GM18519 (cell line): ENCODE data around the gene EXOSC2.

ENCODE experiments used
- ATAC-seq: cut with Tn5 transposase; IDR thresholded peaks from one replicate; pipeline ENCODE4 v1.9.1; 2021; ENCODE audit warnings: mild to moderate bottlenecking, moderate library complexity; ENCODE audit not compliant: unreplicated experiment, low FRiP score

Gene EXOSC2, protein sequence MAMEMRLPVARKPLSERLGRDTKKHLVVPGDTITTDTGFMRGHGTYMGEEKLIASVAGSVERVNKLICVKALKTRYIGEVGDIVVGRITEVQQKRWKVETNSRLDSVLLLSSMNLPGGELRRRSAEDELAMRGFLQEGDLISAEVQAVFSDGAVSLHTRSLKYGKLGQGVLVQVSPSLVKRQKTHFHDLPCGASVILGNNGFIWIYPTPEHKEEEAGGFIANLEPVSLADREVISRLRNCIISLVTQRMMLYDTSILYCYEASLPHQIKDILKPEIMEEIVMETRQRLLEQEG

DNA sequence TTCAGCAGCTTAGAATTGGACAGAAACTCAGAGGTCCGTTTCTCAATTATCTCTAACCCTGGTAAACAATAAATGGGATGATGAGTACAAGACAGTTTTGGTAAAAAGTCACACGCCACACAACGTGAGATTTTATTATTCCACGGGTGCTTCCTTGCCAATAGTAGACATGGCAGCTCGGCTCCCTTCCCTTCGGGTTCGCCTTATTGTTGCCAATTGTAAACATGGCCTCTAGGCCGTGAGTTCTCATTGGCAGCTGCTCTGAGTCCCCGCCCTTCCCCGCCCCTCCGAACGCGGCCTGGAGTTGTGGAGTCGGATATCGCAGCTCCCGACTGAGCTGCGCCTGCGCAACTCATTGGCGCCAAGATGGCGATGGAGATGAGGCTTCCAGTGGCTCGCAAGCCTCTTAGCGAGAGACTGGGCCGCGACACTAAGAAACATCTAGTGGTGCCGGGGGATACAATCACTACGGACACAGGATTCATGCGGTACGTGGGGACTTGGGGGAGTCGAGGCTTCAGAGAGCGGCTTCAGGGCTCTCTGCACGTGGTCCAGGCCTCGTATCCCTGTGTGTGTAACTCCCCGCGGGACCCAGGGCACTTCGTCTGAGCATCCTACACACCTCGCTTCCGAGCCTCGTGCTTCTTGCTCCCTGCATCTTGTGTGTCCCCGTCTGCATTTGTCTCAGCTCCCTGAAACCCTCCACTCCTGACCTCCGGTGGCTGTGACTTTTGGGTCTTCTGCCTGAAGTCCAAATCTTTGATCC is at the start of gene EXOSC2:
Gene EXOSC2, plus strand, starts transcription at position 355 of the 766 bp plus-strand sequence. Its CDS starts 12 bp downstream, at position 367.
- ATAC-seq = peak; percentile 70

DNA sequence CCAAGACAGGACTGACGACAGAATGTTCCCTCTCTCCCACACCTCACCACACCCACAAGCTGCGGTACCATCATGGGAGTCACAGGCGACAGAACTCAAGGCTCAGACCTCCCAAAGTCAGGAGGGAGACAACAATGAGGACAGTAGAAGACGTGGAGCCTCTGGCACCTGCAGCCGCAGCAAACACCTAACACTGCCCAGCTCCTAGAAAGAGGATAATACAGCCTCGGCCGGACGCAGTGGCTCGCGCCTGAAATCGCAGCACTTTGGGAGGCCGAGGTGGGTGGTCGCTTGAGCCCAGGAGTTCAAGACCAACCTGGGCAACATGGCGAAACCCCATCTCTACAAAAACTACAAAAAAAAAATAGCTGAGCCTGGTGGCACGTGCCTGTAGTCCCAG is 42.4 kb upstream of the EXOSC2 start:
- ATAC-seq = no peak

DNA sequence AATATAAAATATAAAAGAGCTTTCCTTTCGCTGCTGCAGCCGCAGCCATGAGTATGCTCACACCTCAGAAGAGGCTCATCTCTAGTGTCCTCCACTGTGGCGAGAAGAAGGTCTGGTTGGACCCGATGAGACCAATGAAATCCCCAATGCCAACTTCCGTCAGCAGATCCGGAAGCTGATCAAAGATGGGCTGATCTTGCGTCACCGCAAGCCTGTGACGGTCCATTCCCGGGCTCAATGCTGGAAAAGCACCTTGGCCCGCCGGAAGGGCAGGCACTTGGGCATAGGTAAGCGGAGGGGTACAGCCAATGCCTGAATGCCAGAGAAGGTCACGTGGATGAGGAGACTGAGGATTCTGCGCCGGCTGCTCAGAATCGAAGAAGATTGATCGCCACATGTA is 41.8 kb upstream of the EXOSC2 start:
- no peak for ATAC-seq

DNA sequence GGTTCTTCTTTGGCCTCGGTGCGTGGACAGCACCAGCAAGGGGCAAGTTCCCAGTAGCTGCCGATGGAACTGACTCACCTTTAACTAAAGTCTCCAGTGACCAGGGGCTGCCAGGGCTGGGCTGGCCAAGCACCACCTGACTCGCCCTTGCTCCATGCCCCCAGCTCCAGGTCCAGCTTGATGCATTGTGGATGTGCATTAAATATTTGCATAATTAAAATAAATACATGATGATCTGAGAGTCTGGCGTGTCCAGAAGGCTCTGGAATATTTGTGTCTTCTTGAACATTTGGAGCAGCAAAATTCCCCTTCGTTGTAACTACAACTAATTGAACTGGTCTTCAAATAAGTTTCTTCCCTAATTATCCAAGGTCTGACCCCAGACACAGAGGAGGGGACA is 38.7 kb upstream of the EXOSC2 start:
- ATAC-seq = no peak

DNA sequence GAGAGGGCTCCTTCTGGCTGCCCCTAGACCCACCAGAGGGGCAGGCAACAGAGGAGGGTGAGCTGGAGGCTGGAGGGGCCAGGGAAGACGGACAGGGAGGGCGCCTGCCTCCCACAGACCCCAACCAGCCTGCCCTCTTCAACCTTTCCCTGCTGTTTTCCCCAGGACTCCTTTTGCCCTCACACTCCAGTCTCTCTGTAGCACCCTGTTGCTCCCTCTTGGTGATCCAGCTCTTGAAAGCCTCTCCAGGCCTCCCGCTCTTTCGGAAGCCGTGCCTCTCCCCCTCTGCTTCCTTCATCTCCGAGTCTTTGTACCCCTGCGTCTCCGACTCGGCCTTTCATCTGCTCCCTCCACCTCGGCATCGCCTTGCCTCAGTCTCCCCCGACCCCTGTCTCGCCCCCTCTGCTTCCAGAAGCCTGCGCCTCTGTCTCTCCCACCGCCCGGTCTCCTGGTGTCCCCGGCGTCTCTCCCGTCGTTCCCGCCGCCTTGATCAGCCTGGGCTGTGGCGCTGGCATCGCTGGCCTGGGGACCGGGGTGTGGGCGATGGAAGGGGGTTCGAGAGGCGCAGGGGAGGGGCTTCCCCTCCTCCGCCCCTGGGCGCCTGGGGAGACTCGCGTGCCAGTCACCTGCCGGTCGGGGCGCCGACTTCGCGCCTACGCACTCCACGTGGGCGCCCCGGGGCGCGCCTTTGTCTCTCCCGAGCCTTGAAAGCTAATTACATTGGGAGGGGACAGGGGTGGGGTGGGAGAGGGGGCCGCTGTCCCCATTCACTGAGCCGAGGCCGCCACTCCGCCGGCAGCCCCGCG is 34.5 kb upstream of the EXOSC2 start:
- no peak for ATAC-seq

DNA sequence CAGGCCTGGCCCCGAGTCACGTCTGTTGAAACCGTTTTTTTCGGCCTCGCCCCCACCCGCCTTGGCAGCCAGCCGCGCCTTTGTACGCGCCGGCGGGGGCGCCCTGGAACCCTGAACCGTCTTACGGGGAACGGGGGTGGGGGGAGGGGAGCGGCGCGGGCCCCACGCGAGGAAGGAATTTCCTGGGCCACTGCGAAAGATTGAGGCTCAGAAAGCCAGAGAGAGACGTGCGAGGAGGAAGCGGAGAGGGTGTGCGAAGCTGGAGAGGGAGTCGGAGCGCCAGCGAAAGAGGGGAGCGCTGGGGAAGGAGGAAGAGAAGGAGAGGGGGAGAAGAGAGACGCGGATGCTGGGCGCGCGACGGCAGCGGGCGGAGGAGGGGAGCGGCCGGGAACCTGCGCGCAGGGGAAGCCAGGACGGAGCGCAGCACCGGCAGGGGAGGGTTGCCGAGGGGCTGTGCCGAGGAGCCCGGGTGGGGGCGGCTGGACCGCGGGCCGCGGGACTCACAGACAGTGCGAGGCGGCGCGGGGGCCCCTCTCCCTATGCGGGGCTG is 33.8 kb upstream of the EXOSC2 start:
- no peak for ATAC-seq

DNA sequence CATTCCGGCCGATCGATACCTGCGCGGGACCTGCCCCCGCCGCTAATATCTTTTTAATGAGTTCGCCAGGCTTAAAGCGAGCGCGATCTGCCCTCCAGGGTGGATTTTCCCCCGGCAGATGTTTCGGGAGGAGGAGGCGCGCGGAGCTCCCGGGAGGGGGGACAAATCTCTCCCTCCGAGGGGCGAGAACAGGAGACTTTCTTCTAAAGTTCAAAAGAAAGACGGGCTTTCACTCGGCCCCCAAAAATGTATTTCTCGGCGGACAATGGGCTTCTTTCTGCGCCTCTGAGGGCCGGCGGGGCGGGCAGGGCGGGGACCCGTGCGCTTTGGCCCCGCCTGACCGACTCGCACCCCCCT is 33.3 kb upstream of the EXOSC2 start:
- no peak for ATAC-seq

DNA sequence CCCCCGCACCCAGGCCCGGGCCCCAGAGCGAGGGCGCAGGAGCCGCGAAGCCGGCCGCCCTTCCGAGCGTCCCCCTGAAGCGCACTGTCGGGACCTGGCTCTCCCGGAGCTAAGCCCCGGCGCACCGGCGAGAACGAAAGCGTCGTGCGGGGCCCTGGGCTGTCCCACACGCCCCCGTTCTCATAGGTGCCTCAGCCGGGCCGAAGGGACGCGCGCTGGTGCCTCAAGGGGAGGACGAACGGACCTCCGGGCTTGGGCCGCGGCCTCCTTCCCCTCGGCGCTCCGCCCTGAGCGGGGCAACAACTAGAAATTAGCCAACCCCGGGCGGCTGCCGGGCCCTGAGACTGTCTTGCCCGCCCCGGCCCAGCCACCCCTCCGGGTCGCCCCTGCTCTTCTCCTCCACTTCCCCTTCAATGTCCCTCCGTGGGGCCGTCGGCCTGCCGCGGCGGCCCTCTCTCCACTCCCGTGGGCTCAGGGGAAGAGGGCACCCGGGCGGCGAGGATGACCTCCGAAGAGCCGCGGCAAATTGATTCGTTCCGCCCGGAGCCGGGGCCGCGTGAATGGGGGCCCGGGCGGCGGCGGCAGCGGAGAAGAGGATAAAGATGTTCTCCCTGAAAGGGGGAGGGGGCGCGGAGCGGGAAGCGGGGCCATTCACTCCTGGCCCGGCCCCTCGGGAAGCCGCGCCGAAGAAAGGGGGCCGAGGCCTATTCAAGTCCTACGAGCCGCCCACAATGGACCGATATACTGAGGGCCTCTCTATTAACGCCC is 32.7 kb upstream of the EXOSC2 start:
- ATAC-seq = no peak

DNA sequence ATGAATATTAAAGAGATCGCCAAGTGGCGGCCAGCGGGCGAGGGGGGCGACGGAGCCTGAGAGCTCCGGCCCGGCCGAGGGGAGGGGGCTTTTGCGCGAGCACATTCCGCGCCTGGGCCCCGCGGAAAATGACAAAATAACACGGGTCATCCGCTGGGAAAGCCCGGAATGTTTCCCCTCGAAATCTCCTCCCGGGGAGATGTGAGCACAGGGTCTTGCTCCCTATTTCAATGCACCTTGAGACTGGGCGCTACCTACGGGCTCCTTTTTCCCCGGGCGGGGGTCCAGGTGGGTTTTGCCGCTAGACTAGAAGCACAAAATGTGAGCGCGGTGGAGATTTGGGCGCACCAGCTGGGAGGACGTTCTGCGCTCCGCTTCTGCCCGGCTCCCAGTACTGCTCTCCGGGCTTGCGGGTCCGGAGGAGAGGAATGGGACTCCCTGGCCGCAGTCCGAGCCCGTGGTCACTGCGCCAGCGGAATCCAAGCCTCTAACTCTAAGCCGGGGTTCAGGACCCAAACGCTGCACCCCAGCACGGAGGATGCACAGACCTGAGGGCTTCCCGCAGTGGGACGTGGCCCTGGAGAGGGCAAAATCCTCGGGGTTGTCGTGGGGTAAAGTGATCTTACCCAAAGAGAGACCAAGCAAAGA is 32.0 kb upstream of the EXOSC2 start:
- ATAC-seq = no peak

DNA sequence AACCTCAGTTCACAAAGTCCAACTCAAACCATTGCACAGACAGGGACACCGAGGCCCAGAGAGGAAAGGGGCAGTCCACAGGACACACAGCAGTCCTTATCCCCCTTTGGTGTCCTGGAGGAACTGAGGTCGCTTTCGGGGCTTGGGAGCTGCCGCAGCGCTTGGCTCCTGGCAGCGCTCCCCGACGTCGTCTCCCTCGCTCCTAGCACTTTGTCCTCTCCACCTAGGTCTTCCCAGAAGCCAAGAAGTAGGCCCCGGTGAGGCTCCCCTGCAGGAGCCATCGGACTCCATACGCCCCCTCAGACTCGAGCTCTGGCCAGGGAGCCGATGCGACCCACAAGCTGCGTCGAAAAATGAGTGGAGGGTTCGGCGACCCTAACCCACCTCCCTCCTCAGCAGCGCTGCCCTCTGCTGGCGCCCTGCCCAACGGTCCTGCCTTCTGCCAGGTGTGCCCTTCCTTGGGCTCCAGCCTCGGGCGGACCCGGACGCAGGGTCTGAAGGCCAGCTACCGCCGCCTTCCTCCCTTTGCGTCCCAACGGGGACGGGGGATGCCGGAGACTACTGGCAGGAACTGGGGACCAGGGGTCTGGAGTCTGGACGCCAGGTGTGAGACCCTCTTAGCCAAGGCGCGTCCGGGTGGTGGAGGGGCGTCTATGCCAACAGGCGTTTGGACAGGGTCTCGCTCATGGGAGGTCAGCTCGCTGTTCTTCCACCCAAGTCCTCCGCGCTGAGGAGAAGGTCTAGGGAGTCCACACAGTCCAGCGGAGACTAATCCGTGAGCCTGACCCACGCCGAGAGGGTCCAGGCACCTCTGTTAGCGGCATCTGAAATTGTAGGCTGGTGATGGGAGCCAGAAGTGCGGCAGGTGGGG is 31.2 kb upstream of the EXOSC2 start:
- ATAC-seq = no peak

DNA sequence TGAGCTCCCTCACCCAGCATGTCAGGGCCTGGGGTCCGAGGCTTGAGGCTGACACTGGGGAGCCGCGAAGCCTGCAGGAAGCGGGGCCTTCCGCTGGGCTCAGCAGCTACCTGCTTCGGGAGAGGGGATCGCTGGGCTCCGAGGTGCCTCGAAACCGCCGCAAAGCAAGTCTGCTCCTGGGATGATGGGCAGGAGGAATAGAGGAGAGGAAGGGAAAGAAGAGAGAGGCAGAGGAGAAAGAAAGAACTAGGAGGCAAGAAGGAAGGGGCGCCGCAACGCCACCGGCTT is 30.7 kb upstream of the EXOSC2 start:
- ATAC-seq = no peak

DNA sequence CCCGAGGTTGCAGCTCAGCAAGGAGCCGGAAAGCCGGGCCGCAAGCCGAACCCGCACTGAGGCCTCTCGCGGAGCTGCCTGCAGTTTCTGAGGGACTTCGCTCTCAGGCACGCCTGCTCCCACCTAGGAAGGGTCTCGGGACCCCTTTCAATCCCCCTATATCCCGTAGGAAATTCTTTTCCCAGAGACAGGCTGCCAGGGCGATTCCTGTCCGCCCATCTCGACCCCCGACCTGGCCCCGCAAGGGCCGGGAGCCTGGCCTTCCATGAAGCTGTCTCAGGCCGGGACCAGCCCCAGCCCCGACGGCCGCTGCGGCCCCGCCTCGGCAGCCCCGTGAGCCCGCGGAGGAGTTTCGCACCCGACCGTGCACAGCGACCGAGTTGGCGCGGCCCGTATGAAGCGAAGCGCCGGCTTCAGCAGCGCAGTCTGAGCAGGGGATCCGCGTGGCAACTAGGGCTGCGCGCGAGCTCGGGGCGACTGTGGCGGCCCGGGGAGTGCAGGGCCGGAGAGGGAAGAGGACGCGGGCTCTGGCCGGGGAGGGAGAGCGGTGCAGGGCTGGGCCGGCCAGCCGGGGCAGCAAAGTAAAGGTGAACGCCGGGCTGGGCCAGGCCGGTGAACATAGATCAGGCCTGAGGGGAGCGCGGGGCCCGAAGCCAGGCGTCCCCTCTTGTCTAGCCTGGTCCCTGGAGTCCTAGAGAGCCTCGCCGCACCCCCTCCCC is 30.2 kb upstream of the EXOSC2 start:
- ATAC-seq = no peak

DNA sequence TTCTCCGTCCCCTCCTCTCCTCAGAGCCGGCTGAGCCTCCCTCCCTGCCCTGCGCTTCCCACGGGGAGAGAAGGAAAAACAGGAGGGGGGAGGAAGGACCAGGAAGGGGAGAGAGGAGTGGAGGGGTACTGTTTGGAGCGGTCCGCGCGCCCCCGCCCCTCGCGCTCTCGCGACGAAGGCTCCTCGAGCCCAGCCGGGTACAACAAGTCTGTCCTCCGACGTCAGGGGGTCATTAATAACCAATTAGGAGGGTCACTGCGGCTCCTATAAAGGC is 29.7 kb upstream of the EXOSC2 start:
- no peak for ATAC-seq

DNA sequence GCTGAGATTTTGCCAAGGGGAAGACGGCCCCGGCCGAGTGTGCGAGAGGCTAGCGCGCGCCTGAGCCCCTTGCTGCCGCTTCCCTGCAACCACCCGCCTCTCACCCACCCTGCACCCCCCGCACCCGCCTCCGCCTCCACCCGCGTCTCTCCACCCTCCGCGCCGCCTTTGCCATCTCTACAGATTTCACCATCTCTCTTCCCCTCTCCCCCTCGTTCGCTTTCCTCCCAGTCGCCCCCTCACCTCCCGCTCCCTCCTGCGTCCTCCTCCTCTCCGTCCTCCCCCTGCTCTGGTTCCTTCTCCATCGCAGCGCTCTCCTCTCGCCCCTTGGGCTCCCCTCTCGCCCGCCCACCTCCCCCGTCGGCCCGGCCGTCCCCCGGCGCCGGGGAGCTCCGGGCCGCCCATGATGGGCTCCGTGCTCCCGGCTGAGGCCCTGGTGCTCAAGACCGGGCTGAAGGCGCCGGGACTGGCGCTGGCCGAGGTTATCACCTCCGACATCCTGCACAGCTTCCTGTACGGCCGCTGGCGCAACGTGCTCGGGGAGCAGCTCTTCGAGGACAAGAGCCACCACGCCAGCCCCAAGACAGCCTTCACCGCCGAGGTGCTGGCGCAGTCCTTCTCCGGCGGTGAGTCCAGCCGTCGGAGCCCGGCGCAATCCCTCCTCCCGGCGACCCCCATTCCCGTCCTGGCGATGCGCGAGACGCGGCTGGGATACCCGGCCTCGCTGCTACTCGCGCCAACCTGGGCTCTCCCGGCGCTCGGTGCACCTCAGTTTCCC is 29.1 kb upstream of the EXOSC2 start, which contains the start of gene PRDM12:
Gene PRDM12, plus strand, starts transcription at position 344 of the 778 bp plus-strand sequence. Its CDS starts 60 bp downstream, at position 404.
- no peak for ATAC-seq

DNA sequence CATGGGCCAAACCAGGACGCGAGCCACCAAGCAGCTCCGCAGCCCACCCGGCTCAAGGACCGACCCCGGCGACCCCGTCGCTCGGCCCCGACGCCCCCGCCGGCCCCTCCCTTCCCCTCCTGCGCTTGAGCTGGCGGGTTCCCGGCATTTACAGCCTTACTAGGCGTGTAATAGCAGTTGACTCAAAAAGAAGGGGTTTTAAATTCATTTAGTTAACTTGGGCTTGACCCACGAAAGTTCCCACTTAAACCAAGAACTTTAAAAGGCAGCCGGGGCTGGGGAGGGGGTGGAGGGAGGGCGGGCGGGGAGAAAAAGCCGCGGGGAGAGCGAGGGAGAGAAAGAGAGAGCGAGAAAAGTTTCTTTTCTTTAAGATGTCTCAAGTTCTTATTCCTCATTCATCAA is 28.6 kb upstream of the EXOSC2 start:
- ATAC-seq = no peak

DNA sequence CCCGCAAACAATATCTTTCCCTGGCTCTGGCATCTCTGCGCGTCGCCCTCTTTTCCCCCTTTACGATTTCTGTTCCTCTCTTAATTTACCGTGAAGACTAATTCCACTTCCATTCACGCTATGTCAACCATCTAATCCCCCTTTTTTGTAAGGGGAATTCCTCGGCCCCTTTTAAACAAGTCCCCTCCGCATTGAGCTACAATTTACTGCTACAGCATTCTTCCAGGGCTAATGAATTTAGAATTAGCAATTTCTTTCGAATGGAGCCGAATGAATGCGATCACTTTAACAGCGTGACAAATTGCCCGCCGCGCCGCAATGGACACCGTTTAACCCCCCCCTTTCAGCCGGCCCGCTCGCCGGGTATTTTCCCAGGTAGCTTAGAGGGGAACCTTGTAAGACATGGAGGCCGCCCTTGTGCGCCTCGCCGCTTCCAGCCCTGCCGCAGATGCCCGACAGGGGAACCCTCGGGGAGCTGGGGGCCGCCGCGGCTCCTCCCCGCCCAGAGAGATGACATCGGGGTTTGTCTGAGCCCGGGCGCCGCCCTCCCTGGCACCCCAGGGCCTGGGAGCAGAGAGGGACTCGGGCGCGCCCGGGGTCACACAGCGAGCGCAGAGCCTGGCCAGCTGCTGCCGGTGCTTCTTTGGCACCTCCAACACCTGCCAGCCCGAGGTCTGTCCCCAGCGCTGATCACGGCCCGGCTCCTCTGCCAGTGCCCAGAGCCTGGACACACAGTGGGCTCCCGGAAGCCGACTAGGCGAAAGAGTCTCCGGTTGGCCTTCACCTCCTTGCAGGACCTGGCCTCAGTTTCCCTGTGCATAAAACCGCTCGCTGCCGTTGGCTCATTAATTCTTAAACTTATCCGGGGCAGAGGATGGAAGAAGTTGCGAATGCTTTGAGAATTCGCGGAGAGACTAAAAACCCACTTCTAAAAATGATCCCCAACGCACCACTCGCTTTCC is 27.9 kb upstream of the EXOSC2 start:
- no peak for ATAC-seq
